ENCODE measurements around the gene ZSCAN31. TPM values are rescaled to one million over a fixed set of nuclear protein-coding genes. Genes with fewer than 3 reads are reported as not detected.
"Not testable (repeated sequence)": the region's sequence is repeated elsewhere in the genome, so short reads cannot be mapped to it uniquely, and the experiment has no call there.

ZSCAN31 gene
- total and polyA plus RNA-seq, 3 donors from 2014 or later: 21.4 to 51.3 (median 29.0) TPM

DNA sequence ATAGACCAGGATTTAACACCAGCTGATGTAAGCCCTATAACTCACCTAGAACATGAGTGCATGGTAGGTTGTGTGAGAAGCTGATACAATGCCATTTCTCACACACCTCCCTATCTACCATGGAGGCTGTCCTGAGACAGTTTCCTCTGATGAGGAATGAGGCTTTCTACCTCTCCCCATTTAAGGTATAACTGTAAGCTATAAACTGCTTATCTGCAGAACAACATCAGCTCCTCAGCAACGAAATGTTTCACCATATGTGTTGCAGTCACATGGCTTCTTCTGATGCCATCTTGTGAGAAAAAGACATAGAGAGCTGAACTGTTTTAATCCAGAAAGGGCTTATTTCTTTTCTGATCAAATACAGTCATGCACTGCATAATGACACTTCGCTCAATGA is 34.5 kb upstream of the ZSCAN31 start:
- DNase-seq: no peak
- TF ChIP-seq POLR2A (IDR thresholded peaks at IDR 0.05) (no peak), CTCF (IDR thresholded peaks at IDR 0.05) (no peak)
- Histone ChIP-seq H3K36me3 (ENCODE audit: low read depth, missing control alignments) (no peaks in the 10 kb centered on the region), H3K27me3 (no peaks in the 10 kb centered on the region), H3K27ac (no peak overlapping the region), H3K9me3 (no peaks in the 10 kb centered on the region), H3K4me1 (no peaks in the 10 kb centered on the region), H3K4me3 (no peak overlapping the region)
- intact Hi-C loops (cut with DNase I; ENCODE audit: low total_unique reads): no loop called here
- 70 to 77% methylated on average over 2 of the region's 2 CpGs for WGBS, 2 donors

DNA sequence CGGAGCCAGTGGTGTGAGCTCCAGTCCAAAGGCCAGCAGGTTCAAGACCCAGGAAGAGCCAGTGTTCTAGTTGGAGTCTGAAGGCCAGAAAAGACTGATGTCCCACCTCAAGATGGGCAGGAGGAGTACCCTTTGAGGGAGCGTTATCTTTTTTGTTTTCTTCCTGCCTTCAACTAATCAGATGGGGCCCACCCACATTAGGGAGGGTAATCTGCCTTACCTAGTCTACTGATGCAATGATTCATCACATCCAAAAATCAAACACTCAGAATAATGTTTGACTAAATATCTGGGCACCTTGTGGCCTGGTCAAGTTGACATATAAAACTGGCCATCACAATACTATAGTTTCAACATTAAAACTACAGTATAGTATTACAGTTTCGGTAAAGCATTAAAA is 33.5 kb upstream of the ZSCAN31 start:
- no peak for DNase-seq
- 94 to 96% methylated on average over 3 of the region's 3 CpGs for WGBS, 2 donors
- Histone ChIP-seq H3K27me3 (no peaks in the 10 kb centered on the region), H3K27ac (no peak overlapping the region), H3K4me1 (no peaks in the 10 kb centered on the region), H3K36me3 (ENCODE audit: low read depth, missing control alignments) (no peaks in the 10 kb centered on the region), H3K4me3 (no peak overlapping the region), H3K9me3 (no peaks in the 10 kb centered on the region)
- TF ChIP-seq CTCF (IDR thresholded peaks at IDR 0.05) (no peak), POLR2A (IDR thresholded peaks at IDR 0.05) (no peak)
- intact Hi-C loops (cut with DNase I; ENCODE audit: low total_unique reads): no loop called here

GRCh38 chr6:28368522-28368921 is 32.6 kb upstream of the ZSCAN31 start:
- Histone ChIP-seq H3K4me1 (no peaks in the 10 kb centered on the region), H3K27me3 (no peaks in the 10 kb centered on the region), H3K9me3 (no peaks in the 10 kb centered on the region), H3K27ac (no peak overlapping the region), H3K36me3 (ENCODE audit: low read depth, missing control alignments) (no peaks in the 10 kb centered on the region), H3K4me3 (no peak overlapping the region)
- intact Hi-C loops (cut with DNase I; ENCODE audit: low total_unique reads): no loop called here
- WGBS, 2 donors: 83 to 85% methylated on average over 4 of the region's 4 CpGs
- no peak for DNase-seq
- TF ChIP-seq CTCF (IDR thresholded peaks at IDR 0.05): no peak
- no peak for TF ChIP-seq POLR2A (IDR thresholded peaks at IDR 0.05)

DNA sequence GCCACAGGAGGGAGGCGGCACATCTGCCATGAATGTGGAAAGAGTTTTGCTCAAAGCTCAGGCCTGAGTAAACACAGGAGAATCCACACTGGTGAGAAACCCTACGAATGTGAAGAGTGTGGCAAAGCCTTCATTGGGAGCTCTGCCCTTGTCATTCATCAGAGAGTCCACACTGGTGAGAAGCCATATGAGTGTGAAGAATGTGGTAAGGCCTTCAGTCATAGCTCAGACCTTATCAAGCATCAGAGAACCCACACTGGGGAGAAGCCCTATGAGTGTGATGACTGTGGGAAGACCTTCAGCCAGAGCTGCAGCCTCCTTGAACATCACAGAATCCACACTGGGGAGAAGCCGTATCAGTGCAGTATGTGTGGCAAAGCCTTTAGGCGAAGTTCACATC is 29.6 kb upstream of the ZSCAN31 start:
- H3K4me1 ChIP-seq; H3K27ac ChIP-seq; H3K9me3 ChIP-seq; H3K4me3 ChIP-seq; intact Hi-C loops (cut with DNase I; ENCODE audit: low total_unique reads); H3K36me3 ChIP-seq (ENCODE audit: low read depth, missing control alignments); DNase-seq; H3K27me3 ChIP-seq: not testable (repeated sequence)
- WGBS, 2 donors: 92 to 96% methylated on average over 4 of the region's 4 CpGs

DNA sequence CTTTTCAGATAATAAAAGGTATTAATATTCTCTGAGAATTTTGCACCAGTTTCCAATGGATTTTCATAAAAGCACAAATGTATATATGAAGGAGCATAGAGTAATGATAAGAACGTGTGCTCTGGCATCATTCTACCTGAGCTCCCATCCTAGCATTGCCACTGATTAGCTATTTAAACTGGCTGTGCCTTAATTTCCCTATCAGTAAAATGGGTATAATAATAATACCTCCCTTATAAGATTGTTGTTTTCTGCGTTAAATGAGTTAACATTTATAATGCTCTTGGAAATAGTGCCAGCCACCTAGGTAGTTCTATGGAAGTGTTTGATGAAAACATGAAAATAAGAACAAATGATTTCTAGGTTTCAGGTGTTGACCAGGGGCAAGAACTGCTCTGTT is 25.0 kb upstream of the ZSCAN31 start:
- no peak for DNase-seq
- no peaks in the 10 kb centered on the region for H3K9me3 ChIP-seq
- intact Hi-C loops (cut with DNase I; ENCODE audit: low total_unique reads): no loop called here
- H3K27me3 ChIP-seq: no peaks in the 10 kb centered on the region
- TF ChIP-seq CTCF (IDR thresholded peaks at IDR 0.05) (no peak), POLR2A (IDR thresholded peaks at IDR 0.05) (no peak)
- H3K36me3 ChIP-seq (ENCODE audit: low read depth, missing control alignments): no peaks in the 10 kb centered on the region
- WGBS, 2 donors: 87 to 92% methylated on average over 2 of the region's 2 CpGs
- no peak overlapping the region for H3K27ac ChIP-seq
- H3K4me3 ChIP-seq: no peak overlapping the region
- peaks cover 4% of the 10 kb centered on the region for H3K4me1 ChIP-seq

GRCh38 chr6:28359562-28359961 is 23.6 kb upstream of the ZSCAN31 start:
- 77 to 84% methylated on average over 11 to 16 of the region's 16 CpGs for WGBS, 2 donors
- H3K9me3 ChIP-seq; intact Hi-C loops (cut with DNase I; ENCODE audit: low total_unique reads); H3K4me1 ChIP-seq; H3K36me3 ChIP-seq (ENCODE audit: low read depth, missing control alignments); H3K27ac ChIP-seq; DNase-seq; H3K27me3 ChIP-seq; H3K4me3 ChIP-seq: not testable (repeated sequence)
